ENCODE data around the gene DOK3. TPM values are rescaled to one million over a fixed set of nuclear protein-coding genes. Genes with fewer than 3 reads are reported as not detected.
"Not testable (repeated sequence)": the region's sequence is repeated elsewhere in the genome, so short reads cannot be mapped to it uniquely, and the experiment has no call there.

Gene DOK3
- total RNA-seq, 3 donors from 2014 or later, result 1.6 to 7.2 (median 6.6) TPM

DNA sequence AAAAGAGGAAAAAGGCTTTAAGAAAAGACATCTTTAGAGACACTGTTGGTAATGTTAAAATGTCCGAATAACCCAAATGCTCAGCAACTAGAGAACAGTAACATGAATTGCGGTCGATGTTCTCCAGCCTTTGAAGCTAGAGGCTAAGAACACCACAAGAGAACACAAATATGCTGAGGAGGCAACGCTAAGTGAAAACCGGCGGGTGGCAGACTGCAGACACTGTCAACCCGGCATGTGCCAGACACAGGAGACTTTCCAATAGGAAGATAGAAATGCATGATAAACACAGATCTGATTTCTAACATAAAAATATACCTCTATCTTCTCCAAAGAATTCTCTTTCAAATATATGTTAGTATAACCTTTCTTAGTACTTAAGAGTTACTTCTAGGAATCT, 25.5 kb upstream of the DOK3 start:
- TF ChIP-seq POLR2A (IDR thresholded peaks at IDR 0.05) (no peak), POLR2AphosphoS5 (IDR thresholded peaks at IDR 0.05) (no peak)
- TF ChIP-seq, protein P1, sequence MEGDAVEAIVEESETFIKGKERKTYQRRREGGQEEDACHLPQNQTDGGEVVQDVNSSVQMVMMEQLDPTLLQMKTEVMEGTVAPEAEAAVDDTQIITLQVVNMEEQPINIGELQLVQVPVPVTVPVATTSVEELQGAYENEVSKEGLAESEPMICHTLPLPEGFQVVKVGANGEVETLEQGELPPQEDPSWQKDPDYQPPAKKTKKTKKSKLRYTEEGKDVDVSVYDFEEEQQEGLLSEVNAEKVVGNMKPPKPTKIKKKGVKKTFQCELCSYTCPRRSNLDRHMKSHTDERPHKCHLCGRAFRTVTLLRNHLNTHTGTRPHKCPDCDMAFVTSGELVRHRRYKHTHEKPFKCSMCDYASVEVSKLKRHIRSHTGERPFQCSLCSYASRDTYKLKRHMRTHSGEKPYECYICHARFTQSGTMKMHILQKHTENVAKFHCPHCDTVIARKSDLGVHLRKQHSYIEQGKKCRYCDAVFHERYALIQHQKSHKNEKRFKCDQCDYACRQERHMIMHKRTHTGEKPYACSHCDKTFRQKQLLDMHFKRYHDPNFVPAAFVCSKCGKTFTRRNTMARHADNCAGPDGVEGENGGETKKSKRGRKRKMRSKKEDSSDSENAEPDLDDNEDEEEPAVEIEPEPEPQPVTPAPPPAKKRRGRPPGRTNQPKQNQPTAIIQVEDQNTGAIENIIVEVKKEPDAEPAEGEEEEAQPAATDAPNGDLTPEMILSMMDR (IDR thresholded peaks at IDR 0.05), result no peak
- intact Hi-C loops (cut with DNase I; ENCODE audit: low total_unique reads), result no loop called here
- H3K4me3 ChIP-seq, result no peak overlapping the region
- peaks cover 9 to 11% of the 10 kb centered on the region in 2 donors for H3K4me1 ChIP-seq
- no peaks in the 10 kb centered on the region for H3K9me3 ChIP-seq
- DNase-seq (ENCODE audit: low spot score in 2 of 2), result peak in 1 of 2 donors; percentile 36
- no peaks in the 10 kb centered on the region for H3K36me3 ChIP-seq
- H3K27me3 ChIP-seq, result no peaks in the 10 kb centered on the region
- H3K27ac ChIP-seq, result no peak overlapping the region

DNA sequence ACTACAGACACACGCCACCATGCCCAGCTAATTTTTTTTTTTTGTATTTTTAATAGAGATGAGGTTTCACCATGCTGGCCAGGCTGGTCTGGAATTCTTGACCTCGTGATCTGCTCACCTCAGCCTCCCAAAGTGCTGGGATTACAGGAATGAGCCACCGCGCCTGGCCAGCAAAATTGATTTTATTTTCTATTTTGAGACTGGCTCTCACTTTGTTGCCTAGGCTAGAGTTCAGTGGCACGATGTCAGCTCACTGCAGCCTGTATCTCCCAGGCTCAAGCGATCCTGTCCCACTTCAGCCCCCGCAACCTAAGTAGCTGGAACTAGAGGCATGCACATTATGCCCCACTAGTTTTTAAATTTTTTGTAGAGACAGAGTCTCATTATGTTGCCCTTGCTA, 24.8 kb upstream of the DOK3 start:
- H3K9me3 ChIP-seq; H3K4me3 ChIP-seq; H3K36me3 ChIP-seq; H3K27ac ChIP-seq; H3K27me3 ChIP-seq; intact Hi-C loops (cut with DNase I; ENCODE audit: low total_unique reads): not testable (repeated sequence)
- DNase-seq (ENCODE audit: low spot score in 2 of 2), result peak in 1 of 2 donors; percentile 22
- H3K4me1 ChIP-seq, result peaks cover 9 to 11% of the 10 kb centered on the region in 2 donors

DNA sequence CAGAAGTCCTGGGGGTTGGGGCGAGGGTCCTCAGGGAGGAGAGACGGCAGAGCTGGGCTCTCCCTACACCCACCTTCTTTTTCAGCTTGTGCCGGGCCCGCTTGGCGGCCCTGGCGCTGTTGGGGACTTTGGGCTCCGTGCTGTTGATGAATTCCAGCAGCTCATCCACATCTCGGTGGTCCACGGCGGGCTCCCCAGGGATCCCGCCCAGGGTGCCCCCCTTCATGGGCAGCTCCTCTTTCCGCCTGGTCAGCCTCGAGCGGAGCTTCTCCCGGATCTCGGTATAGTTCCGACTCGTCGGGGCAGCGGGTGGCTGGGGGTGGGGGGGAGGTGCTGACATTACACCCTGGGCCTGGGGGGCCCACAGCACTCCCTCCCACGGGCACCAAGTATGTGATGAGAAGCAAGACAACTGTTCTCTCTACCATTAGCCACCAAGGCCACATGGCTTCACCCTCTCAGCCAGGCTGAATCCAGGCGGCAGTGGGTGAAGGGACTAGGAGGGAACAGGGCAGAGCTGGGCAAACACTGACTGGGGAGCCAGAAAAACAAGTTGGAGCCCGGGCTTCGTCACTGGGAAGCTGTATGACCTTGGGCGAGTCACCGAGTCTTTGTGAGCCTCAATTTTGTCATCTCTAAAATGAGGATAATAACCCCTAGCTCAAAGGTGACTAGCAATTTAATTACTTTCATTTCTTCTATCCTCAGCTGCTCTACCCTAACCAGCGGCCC, 21.7 kb upstream of the DOK3 start:
- Histone ChIP-seq H3K4me1 (no peaks in the 10 kb centered on the region), H3K4me3 (no peak overlapping the region), H3K27ac (no peak overlapping the region), H3K27me3 (no peaks in the 10 kb centered on the region), H3K9me3 (no peaks in the 10 kb centered on the region), H3K36me3 (no peaks in the 10 kb centered on the region)
- intact Hi-C loops (cut with DNase I; ENCODE audit: low total_unique reads), result loop anchor here (1.0 kb wide), 1 partner anchor 37 kb away; no protein-coding TSS in a partner anchor
- DNase-seq (ENCODE audit: low spot score in 2 of 2), result peak in 1 of 2 donors; percentile 19
- TF ChIP-seq POLR2A (IDR thresholded peaks at IDR 0.05), result no peak
- TF ChIP-seq, protein P1 (IDR thresholded peaks at IDR 0.05), result no peak

DNA sequence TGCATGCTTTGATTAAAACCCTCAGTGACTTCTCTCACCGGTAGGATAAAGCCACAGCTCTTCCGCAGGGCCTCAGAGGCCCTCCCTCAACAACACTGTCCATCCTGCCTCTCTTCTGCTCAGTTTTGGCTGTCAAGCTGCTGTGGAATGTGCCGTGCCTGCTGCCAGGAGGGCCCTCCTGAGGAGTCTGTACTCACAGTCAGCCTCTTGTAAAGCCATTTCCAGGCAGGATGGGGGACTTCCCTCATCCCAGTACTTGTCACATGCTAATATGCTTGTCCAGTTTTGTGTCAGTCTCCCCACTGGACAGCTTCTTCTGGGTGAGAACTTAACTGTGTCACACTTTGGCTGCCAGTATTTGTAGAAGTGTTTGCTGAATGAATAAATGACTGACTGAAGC, 21.0 kb upstream of the DOK3 start:
- TF ChIP-seq, protein P1 (IDR thresholded peaks at IDR 0.05), result no peak
- no peak for TF ChIP-seq POLR2A (IDR thresholded peaks at IDR 0.05)
- TF ChIP-seq POLR2AphosphoS5 (IDR thresholded peaks at IDR 0.05), result no peak
- Histone ChIP-seq H3K9me3 (no peaks in the 10 kb centered on the region), H3K27me3 (no peaks in the 10 kb centered on the region), H3K36me3 (no peaks in the 10 kb centered on the region), H3K4me1 (no peaks in the 10 kb centered on the region), H3K4me3 (no peak overlapping the region), H3K27ac (no peak overlapping the region)
- intact Hi-C loops (cut with DNase I; ENCODE audit: low total_unique reads), result loop anchor here (1.0 kb wide), 1 partner anchor 36 kb away; no protein-coding TSS in a partner anchor
- DNase-seq (ENCODE audit: low spot score in 2 of 2), result peak in 1 of 2 donors; percentile 0

DNA sequence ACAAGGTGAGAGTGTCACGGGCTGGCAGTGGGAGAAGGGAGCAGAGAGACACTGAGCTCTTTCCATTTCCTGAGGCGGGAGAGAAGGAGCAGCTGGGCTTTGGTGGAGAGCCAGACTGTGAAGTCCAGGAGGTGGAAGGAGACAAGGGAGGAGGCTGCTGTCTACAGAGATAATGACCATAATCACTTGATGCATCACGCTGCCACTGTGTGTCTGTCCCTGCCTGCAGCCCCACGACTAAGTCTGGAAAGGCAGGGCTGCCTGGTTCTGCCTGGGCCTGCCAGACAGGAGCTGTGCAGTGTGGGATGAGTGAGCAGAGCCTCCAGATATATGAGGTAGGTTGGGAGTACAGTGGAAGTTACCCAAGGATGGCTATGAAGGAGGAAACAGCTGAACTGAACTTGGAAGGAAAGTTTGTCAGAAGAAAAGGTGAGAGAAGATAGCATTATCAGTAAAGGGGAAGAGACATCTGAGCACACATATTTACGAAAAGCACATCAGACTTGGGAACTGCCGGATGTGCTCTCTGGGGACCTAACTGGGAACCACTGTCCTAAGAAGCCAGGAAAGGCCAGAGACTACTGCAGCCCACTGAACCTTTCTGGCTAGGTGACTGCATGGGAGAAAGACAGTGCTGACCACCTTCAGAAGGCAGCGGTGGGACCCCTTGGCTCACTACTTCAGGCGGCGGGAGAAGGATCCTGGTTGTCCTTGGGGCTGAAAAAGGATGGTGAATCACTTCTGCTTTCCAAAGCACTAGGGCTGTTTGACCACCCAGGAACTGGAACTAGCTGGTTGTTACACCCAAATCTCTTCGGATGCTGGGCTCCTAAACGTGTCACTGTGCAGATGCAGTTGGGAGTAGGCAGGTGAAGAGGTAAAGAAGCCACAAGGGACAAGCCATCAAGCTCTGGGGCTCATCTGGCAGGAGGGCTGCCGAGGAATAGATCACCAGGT, 19.9 kb upstream of the DOK3 start:
- Histone ChIP-seq H3K27ac (peak overlapping the region in 1 of 2 donors; percentile 7), H3K9me3 (no peaks in the 10 kb centered on the region), H3K27me3 (no peaks in the 10 kb centered on the region), H3K4me3 (no peak overlapping the region), H3K4me1 (no peaks in the 10 kb centered on the region), H3K36me3 (no peaks in the 10 kb centered on the region)
- peak in 1 of 2 donors; percentile 17 for DNase-seq (ENCODE audit: low spot score in 2 of 2)
- no peak for TF ChIP-seq POLR2AphosphoS5 (IDR thresholded peaks at IDR 0.05)
- intact Hi-C loops (cut with DNase I; ENCODE audit: low total_unique reads), result no loop called here

DNA sequence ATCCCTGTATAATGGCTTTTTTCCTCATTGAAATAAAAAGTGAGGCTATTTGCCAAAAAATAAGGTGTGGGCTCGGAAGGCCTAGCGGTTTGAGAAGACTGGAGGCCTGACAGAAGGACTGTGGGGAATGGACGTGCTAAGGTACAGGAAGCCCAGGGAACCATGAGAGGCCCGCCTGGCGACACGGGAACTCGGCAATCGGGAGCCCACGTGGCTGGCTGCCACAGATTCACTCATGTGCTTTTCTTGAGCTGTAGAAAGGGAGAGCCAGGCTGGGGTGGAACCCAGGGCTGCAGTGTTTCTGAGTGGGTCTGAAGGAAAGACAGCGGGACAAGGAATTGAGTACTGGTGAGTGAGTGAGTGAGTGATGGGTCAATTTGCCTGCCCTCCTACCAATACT, 19.0 kb upstream of the DOK3 start:
- peak in 1 of 2 donors; percentile 5 for DNase-seq (ENCODE audit: low spot score in 2 of 2)
- Histone ChIP-seq H3K4me1 (no peaks in the 10 kb centered on the region), H3K4me3 (no peak overlapping the region), H3K36me3 (no peaks in the 10 kb centered on the region), H3K27me3 (no peaks in the 10 kb centered on the region), H3K27ac (no peak overlapping the region), H3K9me3 (no peaks in the 10 kb centered on the region)
- TF ChIP-seq, protein P1 (IDR thresholded peaks at IDR 0.05), result no peak
- TF ChIP-seq POLR2A (IDR thresholded peaks at IDR 0.05), result no peak
- intact Hi-C loops (cut with DNase I; ENCODE audit: low total_unique reads), result no loop called here
